Erythroblast (primary cell): ENCODE data around the gene EIF4A3.

ENCODE experiments used
- GATA1 ChIP-seq: IDR thresholded peaks from 2 replicates; pipeline ENCODE4 v1.6.1; 2011; ENCODE audit warnings: low read depth, mild to moderate bottlenecking, control low read depth, low read length, moderate library complexity
- POLR2A ChIP-seq: IDR thresholded peaks from 2 replicates; pipeline ENCODE4 v1.6.1; 2011; ENCODE audit warnings: mild to moderate bottlenecking, low read length

DNA sequence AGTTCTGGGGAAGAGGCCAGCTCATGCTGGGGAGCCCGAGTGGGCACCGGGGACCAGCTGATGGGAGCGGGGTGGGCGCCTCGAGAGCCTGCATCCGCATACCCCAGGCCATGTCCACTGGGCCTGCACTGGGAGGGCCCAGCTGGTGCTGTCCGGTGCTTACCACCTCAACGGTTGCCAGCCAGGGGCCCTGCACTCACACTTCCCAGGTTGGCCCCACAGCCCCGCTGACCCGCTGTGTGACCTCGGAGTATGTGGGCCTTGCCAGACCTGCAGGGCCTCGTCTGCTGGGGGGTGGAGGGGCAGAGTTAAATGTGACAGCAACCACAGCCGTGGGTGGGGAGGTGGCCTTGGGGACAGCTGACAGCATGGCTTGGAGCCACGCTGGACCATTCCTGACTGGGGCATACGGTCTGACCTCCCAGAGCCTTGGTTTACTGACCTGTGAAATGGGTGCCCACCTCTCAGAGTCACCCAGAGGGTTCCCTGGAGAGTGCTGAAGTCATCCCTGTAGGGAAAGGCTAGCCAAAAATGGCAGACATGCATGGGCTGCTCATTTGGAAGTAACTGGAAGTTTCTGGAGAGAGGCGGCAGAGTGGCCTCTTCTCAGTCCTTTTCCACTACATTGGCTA, 51.0 kb downstream of the EIF4A3 start:
- TF ChIP-seq POLR2A (no peak), GATA1 (no peak)
